HG03565 (cell line): ENCODE data around the gene EFCAB8.
"Not testable (repeated sequence)": the region's sequence is repeated elsewhere in the genome, so short reads cannot be mapped to it uniquely, and the experiment has no call there.

Experiments used
- ATAC-seq: cut with Tn5 transposase; IDR thresholded peaks from one replicate; pipeline ENCODE4 v1.9.1; 2021; ENCODE audit warnings: mild to moderate bottlenecking, moderate library complexity; ENCODE audit not compliant: unreplicated experiment

Gene EFCAB8

DNA sequence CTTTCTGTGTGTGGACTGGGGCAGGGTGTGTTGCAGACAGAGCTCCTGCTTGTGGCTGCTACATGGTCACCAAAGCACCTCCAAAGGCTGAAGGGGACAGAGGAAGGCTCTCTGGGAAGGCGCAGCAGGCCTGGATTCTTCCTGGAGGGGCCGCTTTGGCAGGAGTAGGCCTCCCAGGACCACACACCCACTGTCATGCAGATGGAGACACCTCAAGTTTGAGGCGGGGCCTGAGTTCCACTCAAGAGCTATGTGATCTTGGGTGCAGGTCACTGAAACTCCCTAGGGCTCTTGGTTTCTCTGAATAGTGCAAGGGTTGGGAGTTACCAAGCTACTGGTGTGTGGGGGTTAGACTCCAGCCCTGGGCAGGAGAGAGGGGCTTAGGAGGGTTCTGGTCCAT is 27.9 kb downstream of the EFCAB8 start:
- no peak for ATAC-seq

DNA sequence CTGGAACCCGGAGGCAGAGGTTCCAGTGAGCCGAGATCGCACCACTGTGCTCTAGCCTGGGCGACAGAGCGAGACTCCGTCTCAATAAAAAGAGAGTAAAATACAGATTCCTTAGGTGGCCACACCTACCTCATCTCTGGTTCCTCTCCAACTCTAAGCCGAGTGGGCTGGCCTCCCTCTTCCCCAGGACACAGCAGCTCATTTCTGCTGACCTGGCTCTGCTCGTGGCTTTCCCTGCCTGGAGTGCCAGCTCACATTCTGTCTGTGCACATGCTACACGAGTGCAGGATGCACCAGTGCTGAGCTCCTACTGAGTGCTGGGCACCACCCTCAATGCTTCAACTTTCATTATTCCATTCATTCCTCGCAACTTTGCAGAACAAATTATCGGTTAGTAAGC is 28.8 kb downstream of the EFCAB8 start:
- ATAC-seq: no peak

- no peak for ATAC-seq
Observed at GRCh38 chr20:32888636-32889035, 29.9 kb downstream of the EFCAB8 start.

DNA sequence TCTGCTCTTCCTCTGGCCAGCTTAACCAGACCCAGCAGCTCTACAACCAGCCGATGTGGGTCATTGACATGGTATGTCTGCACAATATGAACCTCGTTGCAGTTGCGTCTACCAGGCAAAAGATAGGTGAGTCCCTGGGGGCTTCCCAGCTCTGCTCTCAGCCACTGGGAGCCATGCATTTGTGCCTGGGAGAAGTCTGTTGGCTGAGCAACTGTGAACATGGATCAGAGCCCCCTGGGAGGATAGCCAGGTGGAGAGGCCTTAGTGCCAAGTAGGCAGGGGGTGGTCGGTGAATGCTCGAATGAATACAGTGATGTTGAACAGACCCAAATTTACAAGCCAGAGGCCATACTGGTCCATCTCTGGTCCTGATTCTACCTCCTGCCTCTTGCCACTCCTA is 30.6 kb downstream of the EFCAB8 start:
- ATAC-seq: no peak

GRCh38 chr20:32891491-32891890 is 32.8 kb downstream of the EFCAB8 start:
- ATAC-seq: no peak

DNA sequence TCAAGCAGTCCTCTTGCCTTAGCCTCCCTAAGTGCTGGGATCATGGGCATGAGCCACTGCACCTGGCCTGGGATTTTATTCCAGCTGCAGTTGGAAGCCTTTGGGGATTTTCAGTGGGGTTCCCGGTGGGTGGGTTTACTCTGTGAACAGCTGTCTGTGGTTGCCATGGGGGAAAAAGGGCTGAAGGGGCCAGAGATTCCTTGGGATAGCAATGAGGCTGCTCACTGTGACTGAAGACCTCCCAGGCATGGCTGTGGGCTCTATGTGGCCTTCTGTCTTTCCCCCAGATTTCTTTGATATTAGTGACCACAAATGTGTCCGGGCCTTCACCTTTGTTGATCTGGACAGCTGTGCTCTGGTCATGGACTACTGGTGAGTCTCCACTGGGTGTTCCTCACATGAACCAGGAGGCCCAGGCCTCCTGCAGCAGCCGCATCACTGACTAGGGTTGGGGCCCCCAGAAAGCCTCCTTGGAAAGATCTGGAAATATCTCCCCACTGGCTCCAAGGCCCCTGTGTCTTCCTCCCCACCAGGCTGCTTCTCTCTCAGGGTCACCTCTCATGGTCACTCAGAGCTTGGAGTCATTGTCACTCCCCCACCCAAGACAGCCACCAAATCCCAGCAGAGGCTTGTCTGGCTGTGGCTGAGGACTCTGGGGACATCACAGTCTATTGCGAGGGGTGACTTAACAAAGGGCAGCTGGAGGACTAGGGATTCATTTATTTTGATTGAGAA is 33.4 kb downstream of the EFCAB8 start:
- ATAC-seq: no peak

DNA sequence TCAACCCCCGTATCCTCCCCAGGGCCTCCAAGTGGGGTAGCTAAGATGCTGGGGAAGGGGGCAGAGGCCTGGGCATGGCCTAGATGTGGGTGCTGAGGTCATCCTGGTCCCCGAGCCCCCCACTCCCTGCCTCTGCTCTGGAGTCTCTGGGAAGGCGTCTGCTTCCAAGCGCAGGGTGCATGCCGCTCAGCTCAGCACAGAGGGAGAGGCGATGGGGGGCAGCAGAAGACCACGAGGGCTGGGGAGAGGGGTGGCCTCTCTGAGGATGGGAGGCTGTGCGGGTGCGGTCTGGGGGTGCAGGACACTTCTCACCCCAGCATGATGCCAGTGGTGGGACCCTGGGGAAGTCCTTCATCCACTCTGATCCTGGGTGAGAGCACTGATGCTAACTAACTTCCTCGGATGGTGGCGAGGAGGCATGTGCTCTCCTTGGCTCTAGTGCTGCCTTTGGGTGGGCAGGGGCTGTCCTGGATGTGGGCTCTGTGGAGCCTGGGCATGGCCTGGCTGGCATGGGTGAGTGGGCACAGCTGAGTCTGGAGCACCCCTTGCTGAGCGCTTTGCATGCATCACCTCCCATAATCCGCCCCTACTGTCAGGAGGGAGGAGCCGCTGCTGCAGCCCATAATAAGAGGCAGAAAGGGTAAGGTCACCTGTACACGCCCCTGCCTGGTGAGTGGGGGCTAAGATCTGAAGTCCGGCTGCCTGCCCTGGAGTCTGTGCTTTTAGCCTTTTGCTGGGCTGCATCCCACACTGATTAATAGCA is 34.7 kb downstream of the EFCAB8 start:
- ATAC-seq: no peak

GRCh38 chr20:32894026-32894483 is 35.3 kb downstream of the EFCAB8 start:
- ATAC-seq: no peak

GRCh38 chr20:32894711-32895355 is 36.1 kb downstream of the EFCAB8 start:
- no peak for ATAC-seq

- no peak for ATAC-seq
Observed at GRCh38 chr20:32896521-32897280, 38.0 kb downstream of the EFCAB8 start.

GRCh38 chr20:32898729-32899128 is 40.0 kb downstream of the EFCAB8 start:
- no peak for ATAC-seq

DNA sequence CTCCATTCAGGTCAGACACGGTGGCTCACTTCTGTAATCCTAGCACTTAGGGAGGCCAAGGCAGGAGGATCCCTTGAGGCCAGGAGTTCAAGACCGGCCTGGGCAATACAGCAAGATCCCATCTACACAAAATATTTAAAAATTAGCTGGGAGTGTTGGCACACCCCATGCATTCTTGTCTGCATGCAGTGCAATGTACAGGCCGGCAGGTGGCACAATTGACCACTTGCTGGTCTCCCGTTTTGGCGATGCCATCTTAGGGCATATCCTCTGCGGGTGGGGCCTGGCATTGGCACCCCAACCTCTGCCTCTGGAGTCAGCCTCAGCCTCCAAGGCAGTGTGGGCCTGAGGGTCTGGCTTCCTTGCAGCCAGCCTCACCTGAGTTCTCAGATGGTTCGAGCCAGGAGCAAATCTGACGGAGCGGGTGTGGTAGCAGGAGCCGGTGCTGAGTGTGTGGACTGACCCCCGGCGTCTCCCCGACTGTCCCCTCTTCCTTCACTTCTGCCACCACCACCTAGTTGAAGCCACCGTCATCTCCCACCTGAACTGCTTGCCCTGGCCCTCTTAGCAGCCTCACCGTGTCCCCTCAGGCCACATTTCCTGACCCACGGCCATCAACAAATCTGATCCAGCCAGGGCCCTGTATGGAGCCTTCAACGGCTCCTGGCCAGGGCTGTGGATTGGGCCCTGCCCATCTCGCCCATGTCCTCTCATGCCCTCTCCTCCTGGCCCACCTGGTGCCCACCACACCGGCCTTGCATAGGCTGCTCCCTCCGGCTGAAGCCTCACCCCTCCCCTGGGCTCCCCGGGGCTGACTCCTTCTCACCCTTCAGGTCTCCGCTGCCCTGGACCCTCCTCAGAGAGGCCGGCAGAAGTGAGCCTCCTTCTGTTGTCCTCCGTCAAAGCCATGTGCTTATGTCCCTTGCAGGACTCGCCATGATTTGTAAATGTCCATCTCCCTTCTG is 44.0 kb downstream of the EFCAB8 start:
- no peak for ATAC-seq

DNA sequence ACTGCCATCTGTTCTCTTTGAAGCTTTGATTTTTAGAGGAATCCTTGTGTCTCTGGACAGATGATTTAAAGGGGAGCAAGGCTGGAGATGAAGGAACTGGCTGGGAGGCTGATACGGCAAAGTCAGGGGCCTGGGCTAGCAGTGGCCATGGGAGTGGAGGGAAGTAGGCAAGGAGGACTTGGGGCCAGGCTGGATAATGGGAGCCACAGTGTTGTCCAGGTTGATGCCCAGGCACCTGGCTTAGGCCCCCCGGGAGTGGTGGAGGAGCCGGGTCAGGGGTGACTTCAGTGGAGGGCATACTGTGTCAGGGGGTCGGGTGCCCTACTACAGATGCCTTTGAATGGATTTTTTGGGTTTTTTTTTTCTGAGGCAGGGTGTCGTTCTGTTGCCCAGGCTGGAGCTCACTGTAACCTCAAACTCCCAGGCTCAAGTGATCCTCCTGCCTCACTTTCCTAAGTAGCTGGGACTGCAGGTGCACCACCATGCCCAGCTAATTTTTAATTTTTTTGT is 45.0 kb downstream of the EFCAB8 start:
- no peak for ATAC-seq

DNA sequence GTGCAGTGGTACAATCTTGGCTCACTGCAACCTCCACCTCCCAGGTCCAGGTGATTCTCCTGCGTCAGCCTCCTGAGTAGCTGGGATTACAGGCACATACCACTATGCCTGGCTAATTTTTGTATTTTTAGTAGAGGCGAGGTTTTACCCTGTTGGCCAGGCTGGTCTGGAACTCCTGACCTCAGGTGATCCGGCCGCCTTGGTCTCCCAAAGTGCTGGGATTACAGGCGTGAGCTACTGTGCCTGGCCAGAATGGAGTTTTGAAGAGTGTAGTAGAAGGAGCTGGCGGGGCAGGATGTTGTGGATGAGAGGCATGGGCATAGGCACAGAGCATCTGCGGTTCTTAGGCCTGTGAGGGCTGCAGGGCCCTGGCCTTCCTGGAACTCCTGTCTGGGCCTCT is 46.0 kb downstream of the EFCAB8 start:
- ATAC-seq: not testable (repeated sequence)

DNA sequence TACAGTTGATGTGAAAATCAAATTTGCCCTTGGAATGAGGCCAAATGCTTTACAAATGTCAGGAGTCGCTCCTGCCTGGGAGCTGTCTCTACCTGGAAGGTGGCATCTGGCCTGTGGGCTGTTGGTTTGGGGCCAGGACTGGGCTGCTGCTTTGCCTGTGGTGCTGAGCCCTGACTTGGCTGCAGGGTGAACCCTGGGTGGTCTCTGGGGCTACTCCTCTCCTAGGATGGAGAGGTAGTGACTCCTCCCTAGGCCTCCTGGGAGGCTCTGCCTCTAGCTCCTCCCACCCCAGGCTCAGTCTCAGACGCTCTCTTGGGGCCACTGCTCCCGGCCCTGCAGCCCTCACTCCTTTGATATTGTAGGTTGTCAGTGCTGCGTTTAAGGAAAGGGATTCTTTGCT is 47.5 kb downstream of the EFCAB8 start:
- no peak for ATAC-seq

DNA sequence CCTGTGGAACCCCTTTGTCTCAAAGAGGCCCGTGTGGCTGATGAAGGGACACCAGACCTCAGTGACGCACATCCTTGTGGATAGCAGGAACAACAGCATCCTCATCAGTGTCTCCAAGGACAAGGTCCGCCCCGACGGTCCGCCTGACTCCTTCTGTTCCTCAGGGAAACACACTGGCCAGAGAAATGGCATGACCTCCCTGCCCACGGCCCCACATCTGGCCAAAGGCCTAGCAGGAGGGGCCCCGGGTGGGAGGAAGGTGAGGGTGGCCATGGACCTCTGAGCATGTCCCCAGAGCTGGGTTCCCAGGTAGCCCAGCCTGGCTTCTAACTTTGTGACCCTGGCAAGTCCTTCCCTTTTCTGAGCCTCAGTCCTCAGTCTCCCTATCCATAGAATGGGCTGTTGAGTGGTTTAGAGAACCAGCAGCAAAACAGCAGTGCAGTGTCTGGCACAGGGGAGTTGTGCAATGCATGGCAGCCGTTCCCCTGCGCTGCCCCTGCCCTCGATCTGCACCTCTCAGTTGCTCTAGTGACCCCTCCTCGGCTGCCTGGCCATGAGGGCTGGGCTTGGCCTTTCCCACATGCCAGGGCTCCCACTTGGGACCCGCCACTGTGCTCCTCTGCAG is 48.3 kb downstream of the EFCAB8 start:
- no peak for ATAC-seq

GRCh38 chr20:32907886-32908285 is 49.2 kb downstream of the EFCAB8 start:
- ATAC-seq: no peak

- ATAC-seq: no peak
Observed at GRCh38 chr20:32908334-32909292, 49.9 kb downstream of the EFCAB8 start.
